GM12891 (cell line): ENCODE measurements around the gene PPME1. TPM values are rescaled to one million over a fixed set of nuclear protein-coding genes. Genes with fewer than 3 reads are reported as not detected.
A peak's percentile ranks its signal among the peaks of the same experiment; 100 is the strongest.
"Not testable (repeated sequence)": the region's sequence is repeated elsewhere in the genome, so short reads cannot be mapped to it uniquely, and the experiment has no call there.

Experiments used
- DNase-seq: peaks from one replicate; pipeline ENCODE4 v3.0.0; 2011; ENCODE audit warnings: low spot score; ENCODE audit not compliant: insufficient read length
- FAIRE-seq: peaks from 2 replicates; lab custom pipeline; 2011; peaks lifted over from hg19 to GRCh38; lab: Jason Lieb, UNC
- PAX5 ChIP-seq: IDR thresholded peaks from 2 replicates; pipeline ENCODE4 v1.6.1; 2011; ENCODE audit warnings: low read length, moderate library complexity, mild to moderate bottlenecking; ENCODE audit not compliant: insufficient read depth, severe bottlenecking
- POLR2A ChIP-seq: IDR thresholded peaks from 2 replicates; pipeline ENCODE4 v1.6.1; 2011; ENCODE audit warnings: low read depth, low read length, control low read depth
- POLR2AphosphoS5 ChIP-seq: IDR thresholded peaks from 2 replicates; pipeline ENCODE4 v1.6.1; 2011; ENCODE audit warnings: low read depth, low read length, control low read depth
- POU2F2 ChIP-seq: IDR thresholded peaks from 2 replicates; pipeline ENCODE4 v1.6.1; 2011; ENCODE audit warnings: low read depth, mild to moderate bottlenecking, control low read depth, low read length, moderate library complexity
- SPI1 ChIP-seq: IDR thresholded peaks from 2 replicates; pipeline ENCODE4 v1.6.1; 2011; ENCODE audit warnings: low read depth, low read length, control low read depth
- TAF1 ChIP-seq: IDR thresholded peaks from 2 replicates; pipeline ENCODE4 v1.6.1; 2011; ENCODE audit warnings: low read depth, low read length, control low read depth
- polyA plus RNA-seq: library from polyadenylated mRNA; unstranded; fragments of >200 nt; gene quantifications from one replicate; pipeline ENCODE4 v1.2.1, GENCODE V29; 2012; ENCODE audit warnings: low read depth, missing spikeins, inconsistent platforms; ENCODE audit not compliant: missing spikeins

The PPME1 gene, protein sequence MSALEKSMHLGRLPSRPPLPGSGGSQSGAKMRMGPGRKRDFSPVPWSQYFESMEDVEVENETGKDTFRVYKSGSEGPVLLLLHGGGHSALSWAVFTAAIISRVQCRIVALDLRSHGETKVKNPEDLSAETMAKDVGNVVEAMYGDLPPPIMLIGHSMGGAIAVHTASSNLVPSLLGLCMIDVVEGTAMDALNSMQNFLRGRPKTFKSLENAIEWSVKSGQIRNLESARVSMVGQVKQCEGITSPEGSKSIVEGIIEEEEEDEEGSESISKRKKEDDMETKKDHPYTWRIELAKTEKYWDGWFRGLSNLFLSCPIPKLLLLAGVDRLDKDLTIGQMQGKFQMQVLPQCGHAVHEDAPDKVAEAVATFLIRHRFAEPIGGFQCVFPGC
- 35.2 TPM for polyA plus RNA-seq

DNA sequence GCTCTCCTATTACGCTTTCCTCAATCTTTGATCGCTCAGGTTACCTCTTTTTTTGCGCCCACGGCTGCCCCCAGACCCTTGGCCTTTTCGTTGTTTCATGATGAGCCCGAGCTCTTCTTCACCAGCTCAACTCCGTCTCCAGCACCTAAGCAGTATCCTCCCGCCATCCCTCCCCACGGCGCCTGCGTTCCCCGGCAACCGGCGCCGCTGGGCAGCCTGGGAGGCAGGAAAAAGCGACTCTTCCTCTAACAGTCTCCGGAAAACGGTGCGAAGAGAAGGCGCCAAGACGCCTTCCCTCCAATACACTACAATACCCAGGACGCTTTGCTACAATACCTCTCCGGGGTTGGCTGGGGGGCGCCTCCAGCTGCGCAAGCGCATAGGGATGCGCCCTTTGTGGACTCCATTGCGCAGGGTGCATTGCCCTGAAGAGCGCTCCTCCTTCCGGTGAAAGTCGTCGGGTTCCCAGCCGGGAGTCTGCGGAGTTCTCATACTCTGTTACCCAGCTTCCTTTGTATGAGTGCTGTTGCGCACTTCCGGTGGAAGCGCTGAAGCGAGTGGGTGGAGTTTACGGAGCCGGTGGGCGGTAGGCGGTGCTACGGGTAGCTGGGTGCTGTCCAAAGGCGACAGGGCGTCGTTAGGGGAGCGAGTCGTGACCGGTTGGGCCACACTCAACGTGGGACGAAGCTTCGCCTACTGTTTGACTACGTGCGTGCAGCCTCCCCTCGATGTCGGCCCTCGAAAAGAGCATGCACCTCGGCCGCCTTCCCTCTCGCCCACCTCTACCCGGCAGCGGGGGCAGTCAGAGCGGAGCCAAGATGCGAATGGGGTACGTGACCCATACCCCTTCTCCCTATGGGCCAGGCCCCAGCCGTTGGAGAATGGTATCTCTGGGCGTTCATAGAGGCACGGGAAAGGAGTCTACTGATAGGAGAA lies at the start of gene PPME1, which contains the start of gene C2CD3:
TSS of gene PPME1 (plus strand) at position 596 of the 936 bp plus-strand sequence. CDS start at position 729, 133 bp downstream.
TSS of gene C2CD3 (minus strand) at position 309 of the 936 bp plus-strand sequence. CDS start at position 99, 210 bp downstream.
- DNase-seq: peak; percentile 76

DNA sequence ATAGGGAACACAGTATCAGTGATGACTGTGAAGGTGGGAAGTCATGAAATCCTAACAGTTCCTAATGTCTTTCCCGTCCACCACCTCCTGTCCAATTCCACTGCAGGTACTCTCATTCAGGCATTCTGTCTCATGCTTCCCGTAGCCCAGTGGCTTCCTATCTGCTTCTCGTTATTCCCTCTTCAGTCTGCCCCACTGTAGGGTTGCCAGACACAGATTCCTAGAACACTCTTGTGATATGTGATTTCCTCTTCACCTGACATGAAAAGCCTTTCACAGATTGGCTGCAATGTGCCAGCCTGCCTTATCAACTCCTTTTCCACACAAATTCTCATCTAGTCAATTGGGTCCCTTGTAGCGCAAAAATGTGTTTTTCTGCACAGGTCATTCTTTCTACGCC lies 49.3 kb upstream of the PPME1 start:
- TF ChIP-seq PAX5 (no peak), SPI1 (no peak), TAF1 (no peak), POU2F2 (no peak), POLR2A (no peak), POLR2AphosphoS5 (no peak)
- FAIRE-seq (no peak), DNase-seq (no peak)

More for the DNA sequence above, at the start of gene PPME1, which contains the start of gene C2CD3:
- TF ChIP-seq POLR2A (peak; percentile 92), TAF1 (peak; percentile 79), POU2F2 (peak; percentile 51), POLR2AphosphoS5 (peak; percentile 79), PAX5 (no peak)
- peak; percentile 100 for FAIRE-seq

DNA sequence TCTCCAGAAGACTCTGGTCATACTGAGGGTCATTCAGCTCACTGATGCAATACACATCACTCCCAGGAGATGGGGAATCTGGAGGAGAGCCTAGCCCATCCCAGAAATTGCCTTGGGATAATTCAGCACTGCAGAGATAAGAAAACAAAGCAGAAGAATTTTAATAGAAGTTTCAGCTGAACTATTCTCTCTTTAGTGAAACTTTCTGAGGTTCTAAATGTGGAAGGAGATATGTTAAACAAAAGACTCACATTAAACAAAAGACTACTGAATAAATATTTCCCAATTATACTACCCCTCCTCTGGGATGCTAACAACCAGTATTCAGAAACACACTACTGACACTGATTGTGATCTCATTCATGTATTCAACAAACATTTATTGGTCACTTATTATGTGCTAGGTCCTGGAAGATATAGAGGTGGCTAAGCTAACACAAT lies 48.1 kb upstream of the PPME1 start:
- FAIRE-seq: no peak
- TF ChIP-seq SPI1: no peak
- TF ChIP-seq POLR2A: no peak
- TF ChIP-seq POLR2AphosphoS5: no peak
- TF ChIP-seq POU2F2: no peak
- no peak for TF ChIP-seq PAX5
- no peak for TF ChIP-seq TAF1
- no peak for DNase-seq

DNA sequence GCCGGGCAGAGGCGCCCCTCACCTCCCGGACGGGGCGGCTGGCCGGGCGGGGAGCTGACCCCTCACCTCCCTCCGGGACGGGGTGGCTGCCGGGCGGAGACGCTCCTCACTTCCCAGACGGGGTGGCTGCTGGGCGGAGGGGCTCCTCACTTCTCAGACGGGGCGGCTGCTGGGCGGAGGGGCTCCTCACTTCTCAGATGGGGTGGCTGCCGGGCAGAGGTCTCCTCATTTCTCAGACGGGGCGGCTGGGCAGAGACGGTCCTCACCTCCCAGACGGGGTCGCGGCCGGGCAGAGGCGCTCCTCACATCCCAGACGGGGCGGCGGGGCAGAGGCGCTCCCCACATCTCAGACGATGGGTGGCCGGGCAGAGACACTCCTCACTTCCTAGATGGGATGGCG lies 42.0 kb upstream of the PPME1 start:
- not testable (repeated sequence) for DNase-seq, FAIRE-seq

DNA sequence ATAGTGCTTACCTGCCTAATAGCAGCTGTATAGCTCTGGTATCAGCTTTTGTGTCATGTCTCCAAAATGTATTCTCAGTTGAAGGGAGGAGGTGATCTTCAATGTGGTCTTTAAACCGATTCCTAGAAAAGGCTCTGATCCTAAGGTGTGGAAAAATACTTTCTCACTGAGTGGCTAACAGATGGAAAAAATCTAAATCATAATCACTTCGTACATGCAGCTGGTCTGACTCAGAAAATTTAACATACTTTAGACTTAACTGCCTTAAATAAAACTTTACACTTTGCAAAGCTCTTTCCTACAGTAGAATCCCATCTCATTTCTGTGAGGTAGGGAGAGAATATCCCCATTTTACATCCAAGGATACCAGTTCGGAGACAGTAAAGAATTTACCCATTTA lies 38.3 kb upstream of the PPME1 start:
- DNase-seq (no peak), FAIRE-seq (no peak)
- TF ChIP-seq POLR2AphosphoS5: no peak
- TF ChIP-seq POU2F2: no peak
- TF ChIP-seq PAX5: no peak
- TF ChIP-seq POLR2A: no peak
- TF ChIP-seq SPI1: no peak
- no peak for TF ChIP-seq TAF1

DNA sequence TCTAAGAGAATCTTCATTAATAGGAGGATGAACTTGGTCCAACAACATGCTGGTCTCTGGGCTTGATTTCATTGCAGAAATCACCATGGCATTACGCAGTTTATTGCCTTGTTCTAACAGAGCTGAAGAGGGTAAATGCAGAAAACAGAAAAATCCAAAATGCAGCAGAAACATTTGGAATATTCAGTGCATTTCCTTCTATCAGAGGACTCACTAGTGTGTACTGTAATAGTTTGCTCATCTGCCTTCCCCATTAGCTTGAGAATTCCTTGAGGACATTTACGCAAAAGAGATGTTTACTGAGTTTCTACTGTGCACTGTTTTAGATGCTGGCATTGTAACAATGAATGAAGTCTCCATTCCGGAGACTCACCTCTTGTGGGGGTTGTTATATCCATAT lies 37.7 kb upstream of the PPME1 start:
- DNase-seq: no peak
- no peak for FAIRE-seq
- TF ChIP-seq SPI1 (no peak), TAF1 (no peak), POLR2A (no peak), PAX5 (no peak), POLR2AphosphoS5 (no peak), POU2F2 (no peak)

DNA sequence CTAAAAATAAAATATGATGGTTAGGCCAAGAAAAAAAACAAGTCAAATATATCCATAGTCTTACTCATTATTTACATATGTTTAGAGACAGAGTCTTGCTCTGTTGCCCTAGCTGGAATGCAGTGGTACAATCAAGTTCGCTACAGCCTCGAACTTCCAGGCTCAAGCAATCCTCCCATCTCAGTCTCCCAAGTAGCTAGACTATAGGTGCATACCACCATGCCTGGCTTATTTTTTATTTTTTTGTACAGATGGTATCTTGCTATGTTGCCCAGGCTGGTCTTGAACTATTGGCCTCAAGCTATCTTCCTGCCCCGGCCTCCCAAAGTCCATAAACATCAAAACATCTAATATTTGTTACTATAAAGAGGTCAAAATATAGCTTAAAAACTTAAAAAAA lies 36.4 kb upstream of the PPME1 start:
- no peak for TF ChIP-seq TAF1
- TF ChIP-seq POLR2AphosphoS5: no peak
- no peak for TF ChIP-seq PAX5
- no peak for TF ChIP-seq SPI1
- TF ChIP-seq POU2F2: no peak
- no peak for TF ChIP-seq POLR2A

DNA sequence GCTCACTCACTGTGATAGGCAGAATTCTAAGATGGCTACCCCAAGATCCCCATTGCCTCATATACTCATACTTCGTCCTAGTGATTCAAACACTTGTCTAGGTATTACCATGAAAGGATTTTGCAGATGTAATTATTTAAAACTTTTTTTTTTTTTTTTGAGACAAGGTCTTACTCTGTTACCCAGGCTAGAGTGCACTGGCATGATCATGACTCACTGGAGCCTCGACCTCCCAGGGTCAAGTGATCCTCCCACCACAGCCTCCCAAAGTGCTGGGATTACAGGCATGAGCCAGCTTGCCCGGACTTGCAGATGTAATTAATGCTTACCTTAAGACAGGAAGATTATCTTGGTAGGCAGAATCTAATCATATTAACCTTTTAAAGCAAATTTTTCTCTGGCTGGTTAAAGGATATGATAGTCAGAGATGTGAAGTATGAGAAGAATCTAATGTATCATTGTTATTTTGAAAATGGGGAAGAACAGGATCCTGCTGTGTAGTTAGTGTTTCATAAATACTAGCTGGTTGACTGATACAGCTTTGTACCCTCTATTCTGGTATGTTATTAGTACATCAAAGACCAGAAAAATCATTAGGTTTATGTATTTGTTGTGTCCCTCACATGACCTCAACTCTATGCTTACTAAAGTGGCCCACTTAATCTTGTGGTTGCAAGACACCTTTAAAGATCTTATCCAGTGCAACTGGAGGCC lies 35.8 kb upstream of the PPME1 start:
- DNase-seq: no peak
- TF ChIP-seq PAX5 (no peak), SPI1 (no peak), POU2F2 (no peak), TAF1 (no peak), POLR2A (no peak), POLR2AphosphoS5 (no peak)
- no peak for FAIRE-seq

More for the DNA sequence above, 36.4 kb upstream of the PPME1 start:
- FAIRE-seq (no peak), DNase-seq (no peak)

DNA sequence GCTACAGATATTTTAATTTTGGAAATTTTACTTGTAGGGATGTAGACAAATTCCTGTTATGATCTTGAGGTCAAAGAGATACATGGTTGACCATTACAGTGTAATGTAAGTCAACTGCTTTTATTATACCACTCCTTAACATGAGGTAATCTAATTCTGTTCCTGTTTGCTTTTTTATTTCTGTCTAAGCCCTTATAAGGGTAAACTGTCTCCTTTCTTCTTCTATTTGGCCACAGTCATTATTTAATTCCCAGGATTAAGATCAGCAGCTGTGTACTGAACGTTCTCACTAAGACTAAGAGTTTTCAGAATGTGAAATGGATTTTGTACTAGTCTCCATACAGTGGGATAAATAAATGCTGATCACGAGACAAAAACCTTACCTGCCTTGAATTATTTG lies 33.1 kb upstream of the PPME1 start:
- no peak for FAIRE-seq
- no peak for TF ChIP-seq SPI1
- no peak for TF ChIP-seq PAX5
- no peak for TF ChIP-seq POU2F2
- TF ChIP-seq POLR2AphosphoS5: no peak
- no peak for TF ChIP-seq TAF1
- no peak for TF ChIP-seq POLR2A
- DNase-seq: no peak
